ENCODE measurements around the gene EEA1.
"Not testable (repeated sequence)": the region's sequence is repeated elsewhere in the genome, so short reads cannot be mapped to it uniquely, and the experiment has no call there.

EEA1 gene

GRCh38 chr12:92753976-92754885 is 174.9 kb downstream of the EEA1 start:
- no peak for DNase-seq (ENCODE audit: low read depth, low spot score)

GRCh38 chr12:92749691-92750090 is 179.4 kb downstream of the EEA1 start:
- not testable (repeated sequence) for DNase-seq (ENCODE audit: low read depth, low spot score)

- DNase-seq (ENCODE audit: low read depth, low spot score), result no peak
These were observed 181.9 kb downstream of the EEA1 start for GRCh38 chr12:92747151-92747550.

GRCh38 chr12:92745856-92746550 is 183.1 kb downstream of the EEA1 start:
- no peak for DNase-seq (ENCODE audit: low read depth, low spot score)

- no peak for DNase-seq (ENCODE audit: low read depth, low spot score)
These were observed 186.1 kb downstream of the EEA1 start for GRCh38 chr12:92743026-92743425.

- DNase-seq (ENCODE audit: low read depth, low spot score), result no peak
These were observed 188.7 kb downstream of the EEA1 start for GRCh38 chr12:92740411-92740810.

- no peak for DNase-seq (ENCODE audit: low read depth, low spot score)
These were observed 190.0 kb downstream of the EEA1 start for GRCh38 chr12:92739113-92739512.

GRCh38 chr12:92737855-92738850 is 190.9 kb downstream of the EEA1 start:
- DNase-seq (ENCODE audit: low read depth, low spot score), result no peak

- DNase-seq (ENCODE audit: low read depth, low spot score), result no peak
These were observed 192.5 kb downstream of the EEA1 start for GRCh38 chr12:92736605-92737004.

GRCh38 chr12:92735131-92735721 is 193.9 kb downstream of the EEA1 start:
- DNase-seq (ENCODE audit: low read depth, low spot score), result no peak

GRCh38 chr12:92733661-92734060 is 195.4 kb downstream of the EEA1 start:
- no peak for DNase-seq (ENCODE audit: low read depth, low spot score)

- DNase-seq (ENCODE audit: low read depth, low spot score), result no peak
These were observed 195.9 kb downstream of the EEA1 start for GRCh38 chr12:92733181-92733580.

GRCh38 chr12:92732716-92733115 is 196.4 kb downstream of the EEA1 start:
- no peak for DNase-seq (ENCODE audit: low read depth, low spot score)

- DNase-seq (ENCODE audit: low read depth, low spot score), result no peak
These were observed 196.9 kb downstream of the EEA1 start for GRCh38 chr12:92732216-92732615.

- no peak for DNase-seq (ENCODE audit: low read depth, low spot score)
These were observed 198.3 kb downstream of the EEA1 start for GRCh38 chr12:92730758-92731157.

GRCh38 chr12:92729773-92730305 is 199.3 kb downstream of the EEA1 start:
- no peak for DNase-seq (ENCODE audit: low read depth, low spot score)

- DNase-seq (ENCODE audit: low read depth, low spot score), result no peak
These were observed 202.2 kb downstream of the EEA1 start for GRCh38 chr12:92726850-92727249.

GRCh38 chr12:92722897-92723296 is 206.2 kb downstream of the EEA1 start:
- DNase-seq (ENCODE audit: low read depth, low spot score), result no peak

- DNase-seq (ENCODE audit: low read depth, low spot score), result no peak
These were observed 207.4 kb downstream of the EEA1 start for GRCh38 chr12:92721656-92722055.

GRCh38 chr12:92721130-92721529 is 208.0 kb downstream of the EEA1 start:
- no peak for DNase-seq (ENCODE audit: low read depth, low spot score)
